Activated naive CD8-positive, alpha-beta T cell treated with anti-CD3 and anti-CD28 coated beads, Interleukin-2, amount 10 ng/mL, durations not matched to agents 7 days and 5 days (primary cell): ENCODE data around the gene MRC1. TPM values are rescaled to one million over a fixed set of nuclear protein-coding genes. Genes with fewer than 3 reads are reported as not detected.

Experiments used
- ATAC-seq: fragments of 150-1000 bp; cut with Tn5 transposase; one replicate; pipeline ENCODE4 v1.10.0; 2021; ENCODE audit warnings: low read depth, moderate library complexity
- POLR2A ChIA-PET: fragments of 350-600 bp; sonication (Branson Sonifier 250); formaldehyde crosslinking; loops from one replicate; lab custom pipeline; 2021; ENCODE audit warnings: antibody characterized with exemption; lab: Charles Lee
- DNase-seq: peaks from one replicate; pipeline ENCODE4 v3.0.0; 2021
- H3K27ac Mint-ChIP-seq: one replicate; pipeline ENCODE4 v1.8.0; 2022; ENCODE audit warnings: mild to moderate bottlenecking, mixed read lengths
- H3K27me3 Mint-ChIP-seq: one replicate; pipeline ENCODE4 v1.8.0; 2022; ENCODE audit warnings: mild to moderate bottlenecking, moderate library complexity, mixed read lengths
- H3K36me3 Mint-ChIP-seq: one replicate; pipeline ENCODE4 v1.8.0; 2021; ENCODE audit warnings: mild to moderate bottlenecking, mixed read lengths
- H3K4me1 Mint-ChIP-seq: one replicate; pipeline ENCODE4 v1.8.0; 2021; ENCODE audit warnings: mixed read lengths
- H3K4me3 Mint-ChIP-seq: one replicate; pipeline ENCODE4 v1.8.0; 2022; ENCODE audit warnings: mild to moderate bottlenecking, moderate library complexity, mixed read lengths
- H3K9me3 Mint-ChIP-seq: one replicate; pipeline ENCODE4 v1.8.0; 2021; ENCODE audit warnings: mixed read lengths
- total RNA-seq, 2 experiments: library from RNA; stranded (reverse); gene quantifications; one replicate each; pipeline ENCODE4 v1.2.3, GENCODE V29; 2021

MRC1 gene
- total RNA-seq, 2 experiments from 2014 or later, result 1.5 to 1.7 TPM

GRCh38 chr10:17785276-17785930, 23.7 kb upstream of the MRC1 start:
- DNase-seq, result no peak
- Mint-ChIP-seq H3K4me1 (no peaks in the 10 kb centered on the region), H3K27ac (no peak overlapping the region), H3K4me3 (no peak overlapping the region), H3K36me3 (no peaks in the 10 kb centered on the region), H3K27me3 (peaks cover 4% of the 10 kb centered on the region), H3K9me3 (no peaks in the 10 kb centered on the region)
- POLR2A ChIA-PET, result no interaction called here
- ATAC-seq, result no peak

GRCh38 chr10:17787087-17787961, 21.8 kb upstream of the MRC1 start:
- ATAC-seq (no peak), DNase-seq (no peak)
- H3K4me3 Mint-ChIP-seq, result no peak overlapping the region
- POLR2A ChIA-PET, result no interaction called here
- peaks cover 4% of the 10 kb centered on the region for H3K27me3 Mint-ChIP-seq
- H3K9me3 Mint-ChIP-seq, result no peaks in the 10 kb centered on the region
- H3K4me1 Mint-ChIP-seq, result no peaks in the 10 kb centered on the region
- H3K36me3 Mint-ChIP-seq, result no peaks in the 10 kb centered on the region
- no peak overlapping the region for H3K27ac Mint-ChIP-seq

DNA sequence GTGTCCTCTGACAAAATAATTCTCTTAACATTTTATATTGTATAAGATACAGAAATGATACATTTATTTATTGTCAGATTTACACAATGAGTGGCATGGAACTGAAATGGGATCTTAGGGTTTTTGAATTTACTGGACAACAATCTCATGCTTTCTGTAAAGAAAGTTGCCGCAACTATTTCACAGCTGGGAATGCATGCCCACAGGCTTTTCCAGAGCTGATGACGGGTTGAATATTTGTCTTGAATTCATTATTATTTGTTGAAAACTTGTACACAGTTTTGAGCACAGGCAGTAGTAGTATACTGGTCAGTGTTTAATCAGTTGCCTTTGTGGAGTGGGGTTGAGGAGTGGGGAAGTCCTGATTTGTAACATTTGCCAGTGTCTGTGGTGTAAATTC, 20.5 kb upstream of the MRC1 start:
- DNase-seq (no peak), ATAC-seq (no peak)
- POLR2A ChIA-PET, result no interaction called here
- Mint-ChIP-seq H3K9me3 (no peaks in the 10 kb centered on the region), H3K4me1 (peaks cover 3% of the 10 kb centered on the region), H3K4me3 (no peak overlapping the region), H3K27me3 (peaks cover 4% of the 10 kb centered on the region), H3K36me3 (no peaks in the 10 kb centered on the region), H3K27ac (no peak overlapping the region)

DNA sequence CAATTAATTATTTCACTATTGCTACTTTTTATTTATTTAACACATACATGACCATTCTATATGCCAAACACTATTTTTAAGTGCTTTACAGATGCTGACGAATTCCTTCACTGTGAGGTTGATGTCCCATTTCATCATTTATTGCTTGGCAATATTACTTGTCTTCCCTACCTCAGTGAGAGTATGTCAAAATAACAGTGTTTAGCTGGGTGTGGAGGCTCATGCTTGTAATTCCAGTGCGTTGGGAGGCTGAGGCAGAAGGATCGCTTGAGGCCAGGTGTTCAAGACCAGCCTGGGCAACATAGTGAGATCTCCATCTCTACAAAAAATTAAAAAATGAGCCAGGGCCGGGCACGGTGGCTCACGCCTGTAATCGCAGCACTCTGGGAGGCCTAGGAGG, 19.8 kb upstream of the MRC1 start:
- no peak overlapping the region for H3K27ac Mint-ChIP-seq
- H3K4me1 Mint-ChIP-seq, result peaks cover 3% of the 10 kb centered on the region
- ATAC-seq (no peak), DNase-seq (no peak)
- H3K36me3 Mint-ChIP-seq, result no peaks in the 10 kb centered on the region
- peaks cover 4% of the 10 kb centered on the region for H3K27me3 Mint-ChIP-seq
- H3K4me3 Mint-ChIP-seq, result no peak overlapping the region
- POLR2A ChIA-PET, result no interaction called here
- no peaks in the 10 kb centered on the region for H3K9me3 Mint-ChIP-seq

- POLR2A ChIA-PET, result no interaction called here
- Mint-ChIP-seq H3K9me3 (no peaks in the 10 kb centered on the region), H3K4me1 (peaks cover 3% of the 10 kb centered on the region), H3K4me3 (no peak overlapping the region), H3K36me3 (no peaks in the 10 kb centered on the region), H3K27ac (no peak overlapping the region), H3K27me3 (no peaks in the 10 kb centered on the region)
- no peak for ATAC-seq
- no peak for DNase-seq
These were observed 18.5 kb upstream of the MRC1 start for GRCh38 chr10:17790651-17791050.

DNA sequence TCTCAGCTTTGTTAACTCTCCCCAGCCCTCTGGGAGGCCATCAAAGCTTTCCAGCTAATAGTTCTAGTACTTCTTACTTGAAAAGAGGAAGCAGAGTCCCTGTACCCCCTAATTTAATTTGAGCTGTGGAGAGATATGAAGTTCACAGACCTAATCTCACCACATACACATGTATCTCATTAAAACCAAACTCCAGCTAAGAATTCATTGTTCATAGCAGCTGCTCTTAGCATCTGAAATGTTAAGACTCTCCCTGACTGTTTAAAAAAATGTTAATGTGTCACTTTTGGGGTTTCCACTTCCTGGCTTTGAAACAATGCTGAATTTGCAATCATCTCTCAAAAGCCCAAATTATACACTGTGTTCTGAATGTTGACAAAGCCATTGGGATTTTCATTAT, 16.2 kb upstream of the MRC1 start:
- DNase-seq (no peak), ATAC-seq (no peak)
- Mint-ChIP-seq H3K27me3 (no peaks in the 10 kb centered on the region), H3K4me1 (peaks cover 3% of the 10 kb centered on the region), H3K36me3 (no peaks in the 10 kb centered on the region), H3K27ac (no peak overlapping the region), H3K4me3 (no peak overlapping the region), H3K9me3 (no peaks in the 10 kb centered on the region)
- POLR2A ChIA-PET, result no interaction called here

DNA sequence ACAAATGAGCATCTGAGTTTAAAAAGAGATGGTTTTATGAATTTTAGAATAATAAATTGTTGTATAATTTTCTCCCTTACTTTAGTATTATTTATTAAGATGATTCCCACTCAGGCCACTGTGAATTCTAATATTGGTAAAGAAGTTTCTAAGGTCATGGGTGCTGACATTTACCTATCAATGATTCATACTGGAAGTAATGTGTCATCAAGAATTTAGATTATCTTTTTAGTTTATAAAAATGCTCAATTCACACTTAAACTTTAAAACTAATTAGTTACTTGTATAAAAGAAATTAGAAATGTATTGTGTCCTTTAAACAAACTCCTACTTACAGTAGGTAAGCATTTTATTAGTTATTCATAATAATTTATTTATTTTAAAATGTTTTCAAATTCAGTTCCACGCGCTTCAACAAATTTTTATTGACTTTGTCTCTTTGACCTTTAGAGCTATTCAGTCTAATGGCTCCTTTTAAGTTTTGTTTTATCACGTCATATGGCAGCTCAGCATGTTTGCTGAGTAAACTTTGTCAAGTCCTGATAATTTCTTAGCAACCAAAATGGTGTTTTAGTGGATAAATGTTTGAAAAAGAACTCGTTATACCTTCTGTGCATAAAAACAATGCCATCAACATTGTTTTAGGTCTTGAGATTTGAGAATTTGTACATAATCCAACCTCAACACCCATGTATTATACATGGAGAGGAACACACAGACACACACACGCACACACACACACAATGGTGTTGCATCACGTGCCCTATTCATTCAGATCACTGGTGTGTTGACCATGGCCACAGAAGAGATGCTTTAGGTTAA, 15.1 kb upstream of the MRC1 start:
- no peaks in the 10 kb centered on the region for H3K27me3 Mint-ChIP-seq
- H3K27ac Mint-ChIP-seq, result no peak overlapping the region
- DNase-seq (no peak), ATAC-seq (no peak)
- no peaks in the 10 kb centered on the region for H3K36me3 Mint-ChIP-seq
- H3K4me3 Mint-ChIP-seq, result no peak overlapping the region
- POLR2A ChIA-PET, result no interaction called here
- H3K4me1 Mint-ChIP-seq, result peaks cover 3% of the 10 kb centered on the region
- no peaks in the 10 kb centered on the region for H3K9me3 Mint-ChIP-seq

- Mint-ChIP-seq H3K36me3 (no peaks in the 10 kb centered on the region), H3K4me1 (peaks cover 3% of the 10 kb centered on the region), H3K27ac (no peak overlapping the region), H3K9me3 (no peaks in the 10 kb centered on the region), H3K27me3 (no peaks in the 10 kb centered on the region), H3K4me3 (no peak overlapping the region)
- DNase-seq (no peak), ATAC-seq (no peak)
- POLR2A ChIA-PET, result no interaction called here
These were observed 14.1 kb upstream of the MRC1 start for GRCh38 chr10:17795083-17795482.

DNA sequence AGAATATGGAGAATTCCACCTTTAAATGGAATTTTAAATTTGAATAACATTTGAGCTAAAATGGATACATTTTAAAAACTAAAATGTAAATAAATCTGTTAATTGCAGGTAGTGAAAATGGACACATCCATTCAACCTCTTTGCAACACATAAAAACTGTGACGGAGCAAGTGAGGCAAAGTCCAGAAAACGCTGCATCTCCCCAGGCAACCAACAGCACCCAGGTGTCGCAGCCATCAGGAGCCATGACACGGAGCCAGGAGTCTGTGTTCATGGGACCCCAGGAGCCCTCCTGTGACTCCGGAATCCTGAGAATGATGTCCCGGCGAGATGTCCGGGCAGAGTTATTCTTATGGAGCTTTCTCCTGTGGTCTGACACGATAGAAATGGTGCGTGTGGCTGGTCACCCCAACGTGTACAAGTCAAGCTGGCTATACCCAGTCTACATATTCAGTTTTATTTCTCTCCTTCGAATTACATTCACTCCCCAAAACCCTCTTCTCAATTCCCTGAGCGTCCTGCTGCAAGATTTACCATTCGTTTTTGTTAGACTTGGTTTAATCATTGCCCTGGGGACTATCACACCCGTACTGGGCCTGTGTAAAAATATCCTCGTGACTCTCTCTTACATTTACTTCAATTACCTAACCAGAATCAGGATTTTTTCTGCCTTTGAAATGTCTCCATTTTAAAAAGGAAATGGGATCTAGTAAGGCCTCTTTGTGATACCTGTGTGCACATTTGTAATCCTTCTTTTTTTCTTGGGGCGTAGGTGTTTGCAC, 13.1 kb upstream of the MRC1 start:
- peaks cover 3% of the 10 kb centered on the region for H3K4me1 Mint-ChIP-seq
- ATAC-seq (no peak), DNase-seq (no peak)
- no peak overlapping the region for H3K4me3 Mint-ChIP-seq
- no peaks in the 10 kb centered on the region for H3K27me3 Mint-ChIP-seq
- no peaks in the 10 kb centered on the region for H3K36me3 Mint-ChIP-seq
- POLR2A ChIA-PET, result no interaction called here
- H3K27ac Mint-ChIP-seq, result no peak overlapping the region
- no peaks in the 10 kb centered on the region for H3K9me3 Mint-ChIP-seq

DNA sequence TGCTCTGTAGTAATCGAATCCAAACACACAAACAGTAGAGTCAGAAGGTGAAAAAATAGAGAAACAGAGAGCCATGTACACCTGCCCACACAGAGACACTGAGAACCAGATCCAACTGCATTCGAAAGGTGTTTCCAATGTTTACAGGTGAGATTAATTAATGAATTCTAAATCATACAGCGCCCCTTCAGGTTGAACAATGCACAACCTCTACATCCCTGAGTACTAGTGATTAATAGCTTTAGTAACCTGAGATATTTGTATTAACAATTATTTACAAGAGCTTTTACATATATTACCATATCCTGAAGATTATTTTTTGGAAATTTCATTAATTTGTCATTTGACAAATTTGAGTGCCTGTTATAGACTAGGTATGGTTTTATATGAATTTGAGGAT, 7.6 kb upstream of the MRC1 start:
- ATAC-seq, result no peak
- Mint-ChIP-seq H3K4me1 (no peaks in the 10 kb centered on the region), H3K4me3 (no peak overlapping the region), H3K27ac (no peak overlapping the region), H3K27me3 (no peaks in the 10 kb centered on the region), H3K9me3 (no peaks in the 10 kb centered on the region), H3K36me3 (peaks cover 2% of the 10 kb centered on the region)
- POLR2A ChIA-PET, result no interaction called here
- DNase-seq, result no peak

- Mint-ChIP-seq H3K27ac (no peak overlapping the region), H3K4me1 (no peaks in the 10 kb centered on the region), H3K27me3 (no peaks in the 10 kb centered on the region), H3K9me3 (no peaks in the 10 kb centered on the region), H3K36me3 (peaks cover 2% of the 10 kb centered on the region), H3K4me3 (no peak overlapping the region)
- POLR2A ChIA-PET, result no interaction called here
- DNase-seq (no peak), ATAC-seq (no peak)
These were observed 6.8 kb upstream of the MRC1 start for GRCh38 chr10:17802350-17802749.

GRCh38 chr10:17802976-17803375, 6.2 kb upstream of the MRC1 start:
- Mint-ChIP-seq H3K9me3 (no peaks in the 10 kb centered on the region), H3K27ac (no peak overlapping the region), H3K27me3 (no peaks in the 10 kb centered on the region), H3K4me1 (no peaks in the 10 kb centered on the region), H3K4me3 (no peak overlapping the region), H3K36me3 (peaks cover 2% of the 10 kb centered on the region)
- DNase-seq (no peak), ATAC-seq (no peak)
- POLR2A ChIA-PET, result no interaction called here

DNA sequence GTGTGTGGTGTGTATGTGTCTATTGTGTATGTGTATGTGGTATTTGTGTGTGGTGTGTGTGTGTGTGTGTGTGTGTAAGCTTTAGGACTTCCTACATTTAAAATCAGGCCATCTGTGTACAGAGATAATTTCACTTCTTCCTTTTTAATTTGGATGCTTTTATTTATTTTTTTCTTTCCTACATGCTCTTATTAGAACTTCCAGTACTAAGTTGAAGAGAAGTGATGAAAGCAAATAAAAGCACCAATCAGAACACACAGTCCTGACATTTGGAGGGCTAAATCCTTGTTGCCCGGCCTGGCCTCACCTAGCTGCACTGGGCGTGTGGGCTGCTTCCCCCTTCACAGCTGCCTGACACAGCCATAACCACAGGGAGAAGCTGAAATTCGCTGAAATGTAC, 3.8 kb upstream of the MRC1 start:
- ATAC-seq (no peak), DNase-seq (no peak)
- Mint-ChIP-seq H3K9me3 (no peaks in the 10 kb centered on the region), H3K27ac (no peak overlapping the region), H3K4me3 (no peak overlapping the region), H3K4me1 (peaks cover 4% of the 10 kb centered on the region), H3K27me3 (peaks cover 3% of the 10 kb centered on the region), H3K36me3 (peaks cover 2% of the 10 kb centered on the region)
- POLR2A ChIA-PET, result no interaction called here
